Endothelial cell of umbilical vein (primary cell): ENCODE results near the gene EPB42. TPM values are rescaled to one million over a fixed set of nuclear protein-coding genes. Genes with fewer than 3 reads are reported as not detected.

Experiments
- BruUV-seq: library from RNA; stranded (reverse); fragments of 400-500 nt; replicated peaks from 2 replicates; lab custom pipeline; 2021; lab: Mats Ljungman, UMichigan
- CTCF ChIA-PET: fragments of 300-600, 350-600 bp; sonication (Branson Sonifier 250); formaldehyde crosslinking; loops from one replicate; lab custom pipeline; 2021; ENCODE audit warnings: antibody characterized with exemption, inconsistent platforms; lab: Charles Lee
- POLR2A ChIA-PET: fragments of 300-600, 350-600 bp; sonication (Branson Sonifier 250); formaldehyde crosslinking; loops from one replicate; lab custom pipeline; 2021; ENCODE audit warnings: antibody characterized with exemption, inconsistent platforms; lab: Charles Lee
- DNase-seq: peaks from one replicate; pipeline ENCODE4 v3.0.0-alpha.2; 2011; ENCODE audit warnings: low read depth, low spot score
- FAIRE-seq: peaks from 2 replicates; lab custom pipeline; 2011; peaks lifted over from hg19 to GRCh38; lab: Jason Lieb, UNC
- H2AFZ ChIP-seq: 2 replicates; pipeline ENCODE4 v1.6.0; 2012; ENCODE audit warnings: low read depth, low read length, control low read depth, inconsistent platforms
- H3K27ac ChIP-seq: 2 replicates; pipeline ENCODE4 v1.5.1; 2011; ENCODE audit warnings: low read depth, mild to moderate bottlenecking, control low read depth, low read length, moderate library complexity; ENCODE audit not compliant: insufficient read depth
- H3K27me3 ChIP-seq, 2 experiments: 2 replicates each; pipeline versions ENCODE4 v1.6.0 to v1.6.1; 2011; ENCODE audit warnings: low read length in 2 of 2, mixed read lengths in 1 of 2; ENCODE audit not compliant: control insufficient read depth in 2 of 2, insufficient read depth in 2 of 2
- H3K36me3 ChIP-seq, 2 experiments: 2 replicates in 1 of 2; 3 replicates in 1 of 2; pipeline ENCODE4 v1.5.1; 2011; ENCODE audit warnings: low read length in 2 of 2, mild to moderate bottlenecking in 1 of 2, moderate library complexity in 1 of 2; ENCODE audit not compliant: control insufficient read depth in 2 of 2, insufficient read depth in 2 of 2; ENCODE audit errors: extremely low read depth in 1 of 2
- H3K4me1 ChIP-seq: 3 replicates; pipeline ENCODE4 v1.5.1; 2011; ENCODE audit warnings: mild to moderate bottlenecking, low read length; ENCODE audit not compliant: control insufficient read depth, insufficient read depth; ENCODE audit errors: extremely low read depth
- H3K4me2 ChIP-seq: 2 replicates; pipeline ENCODE4 v1.6.1; 2011; ENCODE audit warnings: low read length, control low read depth, mixed read lengths; ENCODE audit not compliant: insufficient read depth
- H3K4me3 ChIP-seq, 3 experiments: fragments of 200-600 bp in 1 of 3; sonication (generic), shearing (Covaris generic) in 1 of 3; replicated peaks in 1 of 3; 2 replicates each; pipeline ENCODE4 v1.5.1; 2011 to 2016; ENCODE audit warnings: control low read depth in 3 of 3, low read length in 3 of 3, mild to moderate bottlenecking in 2 of 3, inconsistent platforms in 1 of 3, low read depth in 1 of 3, moderate library complexity in 1 of 3; ENCODE audit not compliant: insufficient read depth in 1 of 3
- H3K79me2 ChIP-seq: 2 replicates; pipeline ENCODE4 v1.6.0; 2012; ENCODE audit warnings: low read length, inconsistent platforms; ENCODE audit not compliant: control insufficient read depth, insufficient read depth
- H3K9ac ChIP-seq: replicated peaks from 2 replicates; pipeline ENCODE3; 2011; ENCODE audit warnings: low read length, control low read depth; ENCODE audit not compliant: insufficient read depth; ENCODE audit errors: extremely low read depth
- H3K9me1 ChIP-seq: replicated peaks from 3 replicates; pipeline ENCODE4 v1.6.0; 2011; ENCODE audit warnings: mild to moderate bottlenecking, low read length; ENCODE audit not compliant: control insufficient read depth, insufficient read depth; ENCODE audit errors: extremely low read depth
- H3K9me3 ChIP-seq: replicated peaks from 2 replicates; pipeline ENCODE4 v1.5.1; 2012; ENCODE audit warnings: low read length, inconsistent platforms; ENCODE audit not compliant: control insufficient read depth, insufficient read depth
- H4K20me1 ChIP-seq: replicated peaks from 2 replicates; pipeline ENCODE3; 2011; ENCODE audit warnings: mild to moderate bottlenecking, low read length; ENCODE audit not compliant: control insufficient read depth, insufficient read depth; ENCODE audit errors: extremely low read depth
- EZH2 ChIP-seq: IDR thresholded peaks from 2 replicates; pipeline ENCODE4 v1.6.1; 2012; ENCODE audit warnings: borderline replicate concordance, low read depth, mild to moderate bottlenecking, moderate library complexity, low read length, inconsistent platforms; ENCODE audit not compliant: severe bottlenecking
- FOS ChIP-seq: IDR thresholded peaks from 2 replicates; pipeline ENCODE4 v1.6.1; 2011; ENCODE audit warnings: mild to moderate bottlenecking, low read length, moderate library complexity, borderline replicate concordance; ENCODE audit not compliant: insufficient read depth
- GATA2 ChIP-seq: IDR thresholded peaks from 2 replicates; pipeline ENCODE4 v1.7.0; 2011; ENCODE audit warnings: low read depth, mild to moderate bottlenecking, moderate library complexity, mixed read lengths, low read length; ENCODE audit not compliant: insufficient read length, insufficient read depth
- JUN ChIP-seq: IDR thresholded peaks from 2 replicates; pipeline ENCODE4 v1.6.1; 2011; ENCODE audit warnings: borderline replicate concordance, low read depth; ENCODE audit not compliant: insufficient read length, insufficient read depth
- MYC ChIP-seq: IDR thresholded peaks from one replicate; pipeline ENCODE4 v1.6.1; 2011; ENCODE audit warnings: mild to moderate bottlenecking, low read depth, low read length
- POLR2A ChIP-seq: IDR thresholded peaks from 2 replicates; pipeline ENCODE4 v1.6.1; 2012; ENCODE audit warnings: low read depth, mild to moderate bottlenecking, control low read depth, low read length
- dilution Hi-C: fragments of 300-500 bp; cut with MboI; formaldehyde crosslinking; loops from one replicate; pipeline ENCODE4 v1.15.0; 2019; ENCODE audit warnings: low sequenced_read_pairs; ENCODE audit not compliant: extremely low pct_ligation_motif_present
- intact Hi-C: fragments of 100-400 bp; cut with micrococcal nuclease; formaldehyde crosslinking; loops from one replicate; pipeline ENCODE4 v1.10.0; 2022
- polyA plus RNA-seq, 4 experiments: library from polyadenylated mRNA; depleted of rRNA in 3 of 4; stranded (reverse) in 3 of 4; unstranded in 1 of 4; fragments of >200 nt; gene quantifications; 2 replicates each; pipeline versions ENCODE4 v1.2.1 to v1.2.3, GENCODE V29; 2011 to 2012; ENCODE audit warnings: missing spikeins in 1 of 4
- total RNA-seq: library from RNA; stranded (reverse); gene quantifications from 2 replicates; pipeline ENCODE4 v1.2.3, GENCODE V29; 2021
- TF ChIP-seq, protein P1 (sequence below), 2 donors: IDR thresholded peaks; 1 replicate in 1 of 2; 2 replicates in 1 of 2; pipeline ENCODE4 v1.5.1; 2011; ENCODE audit warnings: low read length in 2 of 2, mild to moderate bottlenecking in 2 of 2, moderate library complexity in 2 of 2, control low read depth in 1 of 2, inconsistent platforms in 1 of 2, low read depth in 1 of 2; ENCODE audit not compliant: insufficient read depth in 1 of 2; ENCODE audit errors: extremely low read depth in 1 of 2
- TF ChIP-seq, protein P2 (sequence below): IDR thresholded peaks from 2 replicates; pipeline ENCODE4 v1.6.1; 2011; ENCODE audit not compliant: insufficient read depth, insufficient read length

Gene EPB42
- total and polyA plus RNA-seq, 2 donors (not counting 3 experiments of a cell fraction or from before 2014, with no cell fraction given): not detected

DNA sequence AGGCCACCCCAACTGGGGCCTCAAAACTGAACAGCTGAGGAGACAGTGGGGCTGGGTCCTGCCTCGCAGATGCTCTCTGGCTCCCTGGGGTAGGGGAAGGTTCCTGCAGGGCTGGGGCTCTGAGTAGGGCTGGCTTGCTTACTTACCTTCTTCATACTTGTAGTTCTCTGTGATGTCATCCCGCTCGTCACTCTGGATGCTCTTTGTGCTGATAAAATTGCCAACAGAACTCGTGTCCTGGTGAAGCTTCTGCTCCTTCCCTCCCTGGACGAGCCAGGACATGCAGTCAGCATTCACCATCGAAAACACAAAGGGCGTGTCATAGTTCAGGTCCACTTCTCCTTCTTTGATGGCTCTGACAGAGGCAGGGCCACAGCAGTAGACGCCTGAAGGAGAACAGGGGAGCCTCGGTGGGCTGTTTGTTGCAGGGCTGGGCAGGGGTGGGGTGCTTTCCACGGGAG, 17.9 kb upstream of the EPB42 start:
- CTCF ChIA-PET: interaction anchor here (1.1 kb wide), 2 partner anchors 9 to 47 kb away, joined by 3 to 4 read pairs; no protein-coding TSS in a partner anchor
- Histone ChIP-seq H3K4me3 (no peak overlapping the region), H4K20me1 (no peaks in the 10 kb centered on the region), H3K9ac (no peak overlapping the region), H3K27ac (no peak overlapping the region), H3K27me3 (peaks cover 0 to 5% of the 10 kb centered on the region in 2 experiments), H3K4me2 (no peak overlapping the region), H3K9me3 (no peaks in the 10 kb centered on the region), H3K79me2 (no peaks in the 10 kb centered on the region), H3K36me3 (no peaks in the 10 kb centered on the region), H3K9me1 (no peaks in the 10 kb centered on the region), H2AFZ (no peak overlapping the region), H3K4me1 (no peaks in the 10 kb centered on the region)
- DNase-seq: no peak
- BruUV-seq: no TSS peak
- TF ChIP-seq, protein P1, sequence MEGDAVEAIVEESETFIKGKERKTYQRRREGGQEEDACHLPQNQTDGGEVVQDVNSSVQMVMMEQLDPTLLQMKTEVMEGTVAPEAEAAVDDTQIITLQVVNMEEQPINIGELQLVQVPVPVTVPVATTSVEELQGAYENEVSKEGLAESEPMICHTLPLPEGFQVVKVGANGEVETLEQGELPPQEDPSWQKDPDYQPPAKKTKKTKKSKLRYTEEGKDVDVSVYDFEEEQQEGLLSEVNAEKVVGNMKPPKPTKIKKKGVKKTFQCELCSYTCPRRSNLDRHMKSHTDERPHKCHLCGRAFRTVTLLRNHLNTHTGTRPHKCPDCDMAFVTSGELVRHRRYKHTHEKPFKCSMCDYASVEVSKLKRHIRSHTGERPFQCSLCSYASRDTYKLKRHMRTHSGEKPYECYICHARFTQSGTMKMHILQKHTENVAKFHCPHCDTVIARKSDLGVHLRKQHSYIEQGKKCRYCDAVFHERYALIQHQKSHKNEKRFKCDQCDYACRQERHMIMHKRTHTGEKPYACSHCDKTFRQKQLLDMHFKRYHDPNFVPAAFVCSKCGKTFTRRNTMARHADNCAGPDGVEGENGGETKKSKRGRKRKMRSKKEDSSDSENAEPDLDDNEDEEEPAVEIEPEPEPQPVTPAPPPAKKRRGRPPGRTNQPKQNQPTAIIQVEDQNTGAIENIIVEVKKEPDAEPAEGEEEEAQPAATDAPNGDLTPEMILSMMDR (IDR thresholded peaks at IDR 0.05; ENCODE audit: extremely low read depth in 1 of 2, insufficient read depth in 1 of 2, low read depth in 1 of 2, low read length in 2 of 2): no peak
- TF ChIP-seq MYC (no peak), EZH2 (no peak), FOS (no peak), POLR2A (no peak), GATA2 (no peak), JUN (no peak)
- TF ChIP-seq, protein P2, sequence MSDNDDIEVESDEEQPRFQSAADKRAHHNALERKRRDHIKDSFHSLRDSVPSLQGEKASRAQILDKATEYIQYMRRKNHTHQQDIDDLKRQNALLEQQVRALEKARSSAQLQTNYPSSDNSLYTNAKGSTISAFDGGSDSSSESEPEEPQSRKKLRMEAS: no peak
- intact Hi-C loops: no loop called here
- FAIRE-seq: no peak
- dilution Hi-C loops: no loop called here
- POLR2A ChIA-PET: no interaction called here
